ENCODE results near the gene NRDE2.
"Not testable (repeated sequence)": the region's sequence is repeated elsewhere in the genome, so short reads cannot be mapped to it uniquely, and the experiment has no call there.

The NRDE2 gene

DNA sequence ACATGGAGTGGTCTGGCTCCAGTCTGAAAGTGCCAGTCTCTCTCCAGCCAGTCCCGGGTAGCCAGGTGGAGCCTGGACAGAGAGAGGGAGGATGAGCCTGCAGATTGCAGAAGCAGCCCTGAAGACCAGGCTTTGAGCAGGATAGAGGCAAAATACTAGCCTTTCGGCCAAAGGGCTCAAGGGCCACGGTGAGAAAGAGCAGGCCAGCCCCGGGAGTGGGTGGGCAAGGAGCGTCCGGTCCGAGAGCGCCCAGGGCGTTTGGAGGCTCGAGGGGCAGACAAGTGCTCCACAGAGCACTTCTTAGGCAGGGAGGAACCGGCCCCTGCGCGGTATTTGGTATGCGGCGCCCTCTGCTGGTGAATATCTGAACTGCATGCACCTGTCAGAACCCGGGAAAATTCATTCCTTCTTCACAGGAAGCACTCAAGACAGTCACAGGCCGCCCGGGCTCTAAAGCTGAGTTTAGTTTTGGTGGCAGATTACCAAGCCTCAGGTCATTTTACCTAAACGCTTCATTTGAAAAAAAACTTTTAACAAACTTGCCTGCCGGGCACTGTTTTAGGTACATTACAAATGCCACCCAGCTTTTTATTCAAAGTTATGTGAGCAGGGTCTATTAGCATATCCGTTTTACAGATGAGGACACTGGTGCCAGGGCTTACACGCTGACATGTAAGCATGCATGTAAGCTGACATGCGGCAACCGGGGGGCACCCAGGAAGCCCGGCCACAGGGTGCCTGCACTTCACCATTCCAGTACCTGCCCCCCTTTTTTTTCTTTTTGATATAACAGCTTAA is 96.4 kb downstream of the NRDE2 start:
- TF ChIP-seq, protein P1, sequence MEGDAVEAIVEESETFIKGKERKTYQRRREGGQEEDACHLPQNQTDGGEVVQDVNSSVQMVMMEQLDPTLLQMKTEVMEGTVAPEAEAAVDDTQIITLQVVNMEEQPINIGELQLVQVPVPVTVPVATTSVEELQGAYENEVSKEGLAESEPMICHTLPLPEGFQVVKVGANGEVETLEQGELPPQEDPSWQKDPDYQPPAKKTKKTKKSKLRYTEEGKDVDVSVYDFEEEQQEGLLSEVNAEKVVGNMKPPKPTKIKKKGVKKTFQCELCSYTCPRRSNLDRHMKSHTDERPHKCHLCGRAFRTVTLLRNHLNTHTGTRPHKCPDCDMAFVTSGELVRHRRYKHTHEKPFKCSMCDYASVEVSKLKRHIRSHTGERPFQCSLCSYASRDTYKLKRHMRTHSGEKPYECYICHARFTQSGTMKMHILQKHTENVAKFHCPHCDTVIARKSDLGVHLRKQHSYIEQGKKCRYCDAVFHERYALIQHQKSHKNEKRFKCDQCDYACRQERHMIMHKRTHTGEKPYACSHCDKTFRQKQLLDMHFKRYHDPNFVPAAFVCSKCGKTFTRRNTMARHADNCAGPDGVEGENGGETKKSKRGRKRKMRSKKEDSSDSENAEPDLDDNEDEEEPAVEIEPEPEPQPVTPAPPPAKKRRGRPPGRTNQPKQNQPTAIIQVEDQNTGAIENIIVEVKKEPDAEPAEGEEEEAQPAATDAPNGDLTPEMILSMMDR (IDR thresholded peaks at IDR 0.05): peak; percentile 74 to 84
- H3K4me3 ChIP-seq: no peak overlapping the region
- peak; percentile 45 to 67 for DNase-seq

DNA sequence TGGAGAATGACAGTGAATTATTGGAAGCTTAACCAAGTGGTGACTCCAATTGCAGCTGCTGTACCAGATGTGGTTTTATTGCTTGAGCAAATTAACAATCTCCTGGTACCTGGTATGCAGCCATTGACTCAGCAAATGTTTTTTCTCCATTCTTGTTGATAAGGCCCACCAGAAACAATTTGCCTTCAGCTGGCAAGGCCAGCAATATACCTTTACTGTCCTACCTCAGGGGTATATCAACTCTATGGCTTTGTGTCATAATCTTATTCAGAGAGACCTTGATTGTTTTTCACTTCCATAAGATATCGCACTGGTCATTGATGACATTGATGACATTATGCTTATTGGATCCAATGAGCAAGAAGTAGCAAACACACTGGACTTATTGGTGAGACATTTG is 101.8 kb downstream of the NRDE2 start:
- DNase-seq; H3K9me3 ChIP-seq; H3K4me1 ChIP-seq; intact Hi-C loops (cut with DNase I; ENCODE audit: low total_unique reads); H3K36me3 ChIP-seq; H3K27me3 ChIP-seq; H3K27ac ChIP-seq; H3K4me3 ChIP-seq: not testable (repeated sequence)

More for the DNA sequence above, 96.4 kb downstream of the NRDE2 start:
- Histone ChIP-seq H3K27ac (no peak overlapping the region), H3K9me3 (peaks cover 0 to 35% (median 29%) of the 10 kb centered on the region in 3 donors), H3K4me1 (no peaks in the 10 kb centered on the region), H3K36me3 (no peaks in the 10 kb centered on the region), H3K27me3 (peaks cover 0 to 14% of the 10 kb centered on the region in 2 donors)
- intact Hi-C loops (cut with DNase I; ENCODE audit: low total_unique reads): no loop called here

GRCh38 chr14:90228478-90228877 is 103.3 kb downstream of the NRDE2 start:
- Histone ChIP-seq H3K27me3 (no peaks in the 10 kb centered on the region), H3K36me3 (no peaks in the 10 kb centered on the region), H3K4me3 (no peak overlapping the region), H3K9me3 (peaks cover 0 to 5% (median 4%) of the 10 kb centered on the region in 3 donors), H3K27ac (no peak overlapping the region), H3K4me1 (no peaks in the 10 kb centered on the region)
- no peak for DNase-seq
- TF ChIP-seq, protein P1 (IDR thresholded peaks at IDR 0.05): no peak
- intact Hi-C loops (cut with DNase I; ENCODE audit: low total_unique reads): no loop called here

Data from tibial artery (tissue), 4 donors.